Uterus (tissue), 4 donors: ENCODE results near the gene HES7. TPM values are rescaled to one million over a fixed set of nuclear protein-coding genes. Genes with fewer than 3 reads are reported as not detected.

Source experiments
- DNase-seq, 2 donors: peaks; one replicate each; pipeline ENCODE4 v3.0.0-alpha.2; 2019 to 2020
- H3K27ac ChIP-seq, 2 donors: fragments of 200-600 bp; sonication (generic); 1 replicate in 1 of 2; 2 replicates in 1 of 2; pipeline ENCODE4 v1.5.1; 2016 to 2018
- H3K27me3 ChIP-seq, 2 donors: fragments of 200-600 bp; sonication (generic); one replicate each; pipeline ENCODE4 v1.5.1; 2018 to 2019; ENCODE audit warnings: control low read depth in 1 of 2
- H3K36me3 ChIP-seq, 2 donors: fragments of 200-600 bp; sonication (generic); one replicate each; pipeline ENCODE4 v1.5.1; 2019; ENCODE audit warnings: control low read depth in 1 of 2
- H3K4me1 ChIP-seq, 2 donors: fragments of 200-600 bp; sonication (generic); one replicate each; pipeline ENCODE4 v1.5.1; 2018 to 2019; ENCODE audit warnings: control low read depth in 1 of 2
- H3K4me3 ChIP-seq, 2 donors: fragments of 200-600 bp; sonication (generic); 1 replicate in 1 of 2; 2 replicates in 1 of 2; pipeline ENCODE4 v1.5.1; 2018 to 2019; ENCODE audit warnings: mild to moderate bottlenecking in 1 of 2
- H3K9me3 ChIP-seq, 2 donors: fragments of 200-600 bp; sonication (generic); one replicate each; pipeline ENCODE4 v1.5.1; 2019; ENCODE audit warnings: control low read depth in 1 of 2
- CTCF ChIP-seq, 4 experiments: fragments of 200-600 bp in 2 of 4; fragments of 450-650 bp in 2 of 4; sonication (generic) in 2 of 4; IDR thresholded peaks; one replicate each; pipeline ENCODE4 v1.5.1; 2016 to 2019; ENCODE audit warnings: antibody characterized with exemption in 4 of 4, mild to moderate bottlenecking in 2 of 4, moderate library complexity in 1 of 4
- POLR2A ChIP-seq, 2 donors: fragments of 450-650 bp; IDR thresholded peaks; one replicate each; pipeline ENCODE4 v1.6.1; 2016; ENCODE audit warnings: antibody characterized with exemption in 2 of 2, mild to moderate bottlenecking in 1 of 2, moderate library complexity in 1 of 2
- intact Hi-C: fragments of 100-400 bp; cut with DNase I; formaldehyde crosslinking; loops from one replicate; pipeline ENCODE4 v1.15.1; 2023; ENCODE audit warnings: low total_unique reads
- total RNA-seq, 4 donors: library from RNA; depleted of rRNA in 3 of 4; stranded (reverse); fragments of >200 nt in 3 of 4; gene quantifications; one replicate each; pipeline versions ENCODE4 v1.1.0 to v1.2.4, GENCODE V29; 2014 to 2023
- donor health status: DM: yes; HTN: yes; CAD: no.

The HES7 gene
- total RNA-seq, 4 donors from 2014 or later, result 0.61 TPM; not detected in 3

GRCh38 chr17:8150194-8151119, 26.6 kb upstream of the HES7 start:
- Histone ChIP-seq H3K27me3 (no peaks in the 10 kb centered on the region), H3K36me3 (no peaks in the 10 kb centered on the region), H3K9me3 (no peaks in the 10 kb centered on the region), H3K4me1 (peaks cover 7 to 21% of the 10 kb centered on the region in 2 donors), H3K4me3 (peak overlapping the region; percentile 72 to 74), H3K27ac (peak overlapping the region; percentile 100)
- peak in 1 of 2 donors; percentile 34 for DNase-seq
- intact Hi-C loops, result no loop called here
- TF ChIP-seq CTCF (IDR thresholded peaks at IDR 0.05) (no peak), POLR2A (IDR thresholded peaks at IDR 0.05) (no peak)

DNA sequence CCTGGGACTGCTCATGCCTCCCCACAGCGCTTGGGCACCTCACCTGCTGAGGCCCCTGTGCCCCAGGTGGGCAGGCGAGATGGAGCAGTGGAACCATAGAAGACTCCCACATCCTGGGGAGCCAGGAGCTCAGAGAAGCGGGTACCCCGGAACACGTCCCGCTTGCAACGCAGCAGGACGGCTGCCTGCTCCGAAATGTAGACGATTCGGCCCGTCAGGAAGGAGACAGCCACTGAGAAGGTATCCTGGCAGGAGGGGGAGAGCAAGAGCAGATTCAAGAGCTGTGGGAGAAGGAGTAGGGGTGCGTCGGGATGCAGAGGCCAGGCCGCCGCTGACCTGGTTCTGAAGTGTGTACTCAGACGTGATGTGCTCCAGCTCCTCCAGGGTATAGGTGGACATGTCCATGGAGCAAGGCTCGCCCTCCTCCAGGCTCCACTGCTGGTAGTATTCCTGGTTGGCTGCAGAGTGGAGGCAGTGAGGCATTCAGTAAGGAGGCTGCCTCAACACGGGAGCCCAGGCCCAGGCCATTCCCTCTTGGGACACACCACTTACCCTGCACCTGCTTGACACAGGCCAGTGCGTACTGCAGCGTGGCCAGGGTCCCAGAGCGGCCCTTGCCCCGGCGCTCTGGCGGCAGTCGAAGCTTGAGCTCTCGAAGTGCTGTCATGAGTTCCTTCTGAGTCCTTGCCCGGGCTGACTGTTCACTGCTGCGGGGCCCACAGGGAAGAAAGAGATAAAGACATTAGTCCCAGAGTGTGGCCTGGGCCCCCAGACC, 25.7 kb upstream of the HES7 start:
- DNase-seq, result peak in 1 of 2 donors; percentile 27
- H3K27ac ChIP-seq, result peak overlapping the region; percentile 100
- no peak overlapping the region for H3K4me3 ChIP-seq
- H3K36me3 ChIP-seq, result no peaks in the 10 kb centered on the region
- no peaks in the 10 kb centered on the region for H3K27me3 ChIP-seq
- TF ChIP-seq CTCF (IDR thresholded peaks at IDR 0.05) (no peak), POLR2A (IDR thresholded peaks at IDR 0.05) (no peak)
- H3K9me3 ChIP-seq, result no peaks in the 10 kb centered on the region
- peaks cover 7 to 21% of the 10 kb centered on the region in 2 donors for H3K4me1 ChIP-seq
- intact Hi-C loops, result no loop called here

DNA sequence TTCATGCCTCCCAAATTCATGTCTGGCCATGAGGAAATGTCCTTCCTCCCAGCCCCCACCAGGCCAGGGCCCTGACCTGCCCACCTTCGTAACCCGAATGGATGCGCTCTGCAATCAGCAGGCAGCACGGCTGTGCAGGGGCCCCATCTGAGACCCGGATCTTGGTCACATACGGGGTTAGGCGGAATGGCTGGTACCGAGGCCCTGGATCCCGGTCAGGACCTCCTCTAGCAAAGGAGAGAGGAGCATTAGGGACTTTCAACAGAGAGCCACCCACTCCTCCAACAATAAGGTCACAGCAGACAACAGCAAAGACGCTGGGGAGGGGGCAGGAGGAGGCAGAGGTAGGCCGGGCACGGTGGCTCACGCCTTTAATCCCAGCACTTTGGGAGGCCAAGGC, 24.7 kb upstream of the HES7 start:
- H3K9me3 ChIP-seq, result no peaks in the 10 kb centered on the region
- TF ChIP-seq POLR2A (IDR thresholded peaks at IDR 0.05) (no peak), CTCF (IDR thresholded peaks at IDR 0.05) (no peak)
- peak overlapping the region; percentile 50 to 66 for H3K27ac ChIP-seq
- H3K4me3 ChIP-seq, result no peak overlapping the region
- peaks cover 7 to 21% of the 10 kb centered on the region in 2 donors for H3K4me1 ChIP-seq
- intact Hi-C loops, result no loop called here
- no peaks in the 10 kb centered on the region for H3K36me3 ChIP-seq
- no peak for DNase-seq
- H3K27me3 ChIP-seq, result no peaks in the 10 kb centered on the region

DNA sequence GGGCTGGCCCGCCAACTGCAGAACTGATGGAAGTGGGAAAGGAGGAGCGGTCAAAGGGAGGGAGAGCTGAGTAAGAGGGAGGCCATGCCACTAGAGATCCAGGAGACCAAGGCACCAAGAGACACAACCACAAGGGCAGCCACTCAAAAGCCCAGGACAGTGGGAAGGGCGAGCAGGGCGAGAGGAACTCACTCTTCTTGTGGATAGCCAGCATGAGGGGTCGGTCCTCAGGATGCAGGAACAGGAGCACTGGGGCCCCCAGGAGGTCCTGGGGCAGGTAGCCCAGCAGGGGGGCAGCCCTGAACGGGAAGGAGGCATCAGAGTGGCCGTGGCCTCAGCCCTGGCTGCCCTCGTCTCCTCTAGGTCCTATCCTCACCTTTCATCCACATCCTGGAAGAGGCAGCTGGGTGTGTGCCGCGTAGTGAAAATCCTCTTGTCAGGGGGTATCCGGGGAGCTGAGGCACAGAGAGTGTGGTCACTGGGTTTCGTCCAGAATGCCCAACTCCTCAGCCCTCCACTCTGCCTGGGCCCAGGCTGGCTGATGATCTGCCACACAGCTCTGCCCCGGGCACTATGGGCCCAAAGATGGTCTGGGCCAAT, 24.0 kb upstream of the HES7 start:
- Histone ChIP-seq H3K4me1 (peaks cover 5 to 17% of the 10 kb centered on the region in 2 donors), H3K4me3 (no peak overlapping the region), H3K27me3 (no peaks in the 10 kb centered on the region), H3K9me3 (no peaks in the 10 kb centered on the region), H3K36me3 (no peaks in the 10 kb centered on the region), H3K27ac (peak overlapping the region; percentile 50 to 66)
- no peak for TF ChIP-seq CTCF (IDR thresholded peaks at IDR 0.05)
- TF ChIP-seq POLR2A (IDR thresholded peaks at IDR 0.05), result no peak
- no peak for DNase-seq
- intact Hi-C loops, result no loop called here
